HepG2 (cell line): ENCODE measurements around the gene RBM6. TPM values are rescaled to one million over a fixed set of nuclear protein-coding genes. Genes with fewer than 3 reads are reported as not detected.

Experiments used
- AGO1 ChIP-seq: fragments of 200-400 bp; formaldehyde crosslinking; IDR thresholded peaks from 2 replicates; pipeline ENCODE4 v1.6.1; 2017; ENCODE audit warnings: mild to moderate bottlenecking, low read depth, low read length, moderate library complexity; ENCODE audit not compliant: poor library complexity, severe bottlenecking
- CBFB ChIP-seq: sonication (generic); formaldehyde crosslinking; IDR thresholded peaks from 2 replicates; pipeline ENCODE4 v1.4.0; 2020; ENCODE audit warnings: missing genetic modification reagents
- CCDC6 ChIP-seq: sonication (generic); formaldehyde crosslinking; IDR thresholded peaks from 2 replicates; pipeline ENCODE4 v1.8.1; 2022; ENCODE audit warnings: mild to moderate bottlenecking, missing genetic modification reagents, moderate library complexity
- EHMT2 ChIP-seq: fragments of 200-600 bp; sonication (generic); IDR thresholded peaks from 2 replicates; pipeline ENCODE4 v1.7.0; 2017; ENCODE audit warnings: antibody characterized with exemption, low read depth, low read length, borderline replicate concordance
- GABPB1 ChIP-seq: IDR thresholded peaks from 2 replicates; pipeline ENCODE4 v1.6.1; 2016; ENCODE audit warnings: mild to moderate bottlenecking, missing genetic modification reagents, moderate library complexity, missing compliant biosample characterization
- GMEB1 ChIP-seq: sonication (generic); formaldehyde crosslinking; IDR thresholded peaks from 2 replicates; pipeline ENCODE4 v1.5.1; 2020; ENCODE audit warnings: missing genetic modification reagents, mild to moderate bottlenecking, borderline replicate concordance
- GTF3A ChIP-seq: sonication (generic); formaldehyde crosslinking; conservative IDR thresholded peaks from 2 replicates; pipeline ENCODE4 v1.4.0; 2020; ENCODE audit warnings: mild to moderate bottlenecking, missing genetic modification reagents
- HMG20A ChIP-seq: IDR thresholded peaks from 2 replicates; pipeline ENCODE4 v1.6.1; 2016; ENCODE audit warnings: borderline replicate concordance
- HMG20B ChIP-seq: conservative IDR thresholded peaks from 2 replicates; pipeline ENCODE4 v1.6.1; 2016; ENCODE audit warnings: missing genetic modification reagents, missing compliant biosample characterization
- KDM5A ChIP-seq: fragments of 200-600 bp; sonication (generic); IDR thresholded peaks from 2 replicates; pipeline ENCODE4 v1.7.0; 2018; ENCODE audit warnings: antibody characterized with exemption, mild to moderate bottlenecking, low read length, borderline replicate concordance
- MTF1 ChIP-seq: sonication (generic); formaldehyde crosslinking; IDR thresholded peaks from 2 replicates; pipeline ENCODE4 v1.5.0; 2020; ENCODE audit warnings: missing genetic modification reagents
- NFKB2 ChIP-seq: sonication (generic); formaldehyde crosslinking; IDR thresholded peaks from 2 replicates; pipeline ENCODE4 v1.4.0; 2020; ENCODE audit warnings: missing genetic modification reagents, borderline replicate concordance
- TMF1 ChIP-seq: sonication (generic); formaldehyde crosslinking; IDR thresholded peaks from 2 replicates; pipeline ENCODE4 v1.8.1; 2022; ENCODE audit warnings: low read depth, missing genetic modification reagents
- ZNF138 ChIP-seq: sonication (generic); formaldehyde crosslinking; IDR thresholded peaks from 2 replicates; pipeline ENCODE4 v1.5.0; 2020; ENCODE audit warnings: mild to moderate bottlenecking, low read depth, missing genetic modification reagents
- ZNF709 ChIP-seq: sonication (generic); formaldehyde crosslinking; IDR thresholded peaks from 2 replicates; pipeline ENCODE4 v1.5.0; 2020; ENCODE audit warnings: mild to moderate bottlenecking, missing genetic modification reagents
- ZNF737 ChIP-seq: sonication (generic); formaldehyde crosslinking; IDR thresholded peaks from 2 replicates; pipeline ENCODE4 v1.5.0; 2020; ENCODE audit warnings: missing genetic modification reagents, mild to moderate bottlenecking, borderline replicate concordance
- ZNF775 ChIP-seq: sonication (generic); formaldehyde crosslinking; IDR thresholded peaks from 2 replicates; pipeline ENCODE4 v1.4.0; 2020; ENCODE audit warnings: missing genetic modification reagents, mild to moderate bottlenecking, moderate library complexity, borderline replicate concordance
- polyA plus RNA-seq, 8 experiments: library from polyadenylated mRNA; depleted of rRNA in 3 of 8; stranded (reverse) in 7 of 8; unstranded in 1 of 8; fragments of >200 nt; fragmentation: Illumina TruSeq in 4 of 8; extraction: Trizol in 4 of 8; gene quantifications; 2 replicates each; pipeline versions ENCODE4 v1.2.1 to v1.2.3, GENCODE V29; 2011 to 2016; ENCODE audit warnings: low read depth in 4 of 8, missing spikeins in 1 of 8, mixed read lengths in 1 of 8; ENCODE audit not compliant: insufficient read depth in 1 of 8
- total RNA-seq, 5 experiments: library from RNA; depleted of rRNA; stranded (reverse); fragments of >200 nt; fragmentation: Illumina TruSeq; extraction: Trizol; gene quantifications; 2 replicates each; pipeline ENCODE4 v1.2.3, GENCODE V29; 2016; ENCODE audit warnings: low read depth in 1 of 5
- TF ChIP-seq, protein P1 (sequence below): sonication (generic); formaldehyde crosslinking; IDR thresholded peaks from 2 replicates; pipeline ENCODE4 v1.9.0; 2021; ENCODE audit warnings: missing genetic modification reagents, mild to moderate bottlenecking, borderline replicate concordance
- TF ChIP-seq, protein P2 (sequence below): sonication (generic); formaldehyde crosslinking; conservative IDR thresholded peaks from 2 replicates; pipeline ENCODE4 v1.8.0; 2022; ENCODE audit warnings: missing genetic modification reagents

RBM6 gene
- total and polyA plus RNA-seq, 2 of the 13 experiments (the other 11 are each of a cell fraction or from before 2014, with no cell fraction given): 72.7 to 86.1 TPM

DNA sequence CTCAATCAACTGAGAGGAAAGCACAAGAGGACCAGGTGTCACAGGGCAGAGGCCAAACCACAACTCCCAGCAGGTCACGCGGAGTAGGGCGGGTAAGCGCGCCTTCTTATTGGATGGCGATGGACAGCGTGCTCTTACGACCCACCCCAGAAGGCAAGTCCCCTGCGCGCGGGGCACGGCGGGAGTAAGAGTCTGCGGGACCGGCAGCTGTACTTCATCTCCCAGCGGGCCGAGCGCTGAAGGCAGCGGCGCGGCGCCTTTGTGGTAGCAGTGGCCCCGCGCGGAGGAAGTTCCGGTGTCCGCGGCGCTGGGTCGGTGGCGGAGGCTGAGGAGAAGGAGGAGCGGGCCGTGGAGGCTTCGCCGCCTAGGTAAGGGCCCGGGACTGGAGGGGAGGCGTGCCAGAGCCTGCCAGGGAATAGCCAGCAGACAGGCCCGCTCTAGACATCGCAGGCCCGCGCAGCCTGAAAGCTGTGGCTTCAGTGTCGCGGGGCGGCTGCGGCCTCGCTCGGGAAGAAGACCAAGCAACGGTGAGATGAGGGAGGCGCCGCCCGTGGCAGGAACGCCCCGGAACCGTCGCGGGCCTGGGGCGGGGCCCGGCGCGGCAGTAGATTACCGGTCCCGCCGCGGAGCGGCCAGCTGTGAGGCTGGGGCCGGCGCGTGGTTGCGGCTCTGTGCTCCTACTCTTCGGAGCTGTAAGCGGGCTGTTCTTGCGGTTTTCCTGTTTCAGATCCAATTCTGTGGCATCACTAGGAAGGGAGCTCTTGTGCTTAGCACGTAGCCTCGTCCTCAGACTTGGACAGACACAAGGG, at the start of gene RBM6 (continued):
- TF ChIP-seq KDM5A (peak; percentile 69; the same call in 1 of the 2 replicates), CBFB (CRISPR knock-in tag) (peak; percentile 49; the same call in 1 of the 2 replicates), ZNF138 (CRISPR knock-in tag) (peak; percentile 68; the same call in 1 of the 2 replicates), ZNF775 (CRISPR knock-in tag) (no peak), HMG20A (CRISPR knock-in tag) (no peak), GABPB1 (CRISPR knock-in tag) (peak; percentile 97), EHMT2 (no peak; the same call in 1 of the 2 replicates), NFKB2 (CRISPR knock-in tag) (peak; percentile 95; the same call in 1 of the 2 replicates), ZNF737 (no peak), CCDC6 (peak; percentile 58; the same call in 1 of the 2 replicates), GTF3A (CRISPR knock-in tag) (no peak), ZNF709 (CRISPR knock-in tag) (peak; percentile 60; the same call in 1 of the 2 replicates), TMF1 (CRISPR knock-in tag) (no peak), MTF1 (CRISPR knock-in tag) (no peak), AGO1 (no peak), GMEB1 (CRISPR knock-in tag) (peak; percentile 99), HMG20B (no peak)
- TF ChIP-seq, protein P1, sequence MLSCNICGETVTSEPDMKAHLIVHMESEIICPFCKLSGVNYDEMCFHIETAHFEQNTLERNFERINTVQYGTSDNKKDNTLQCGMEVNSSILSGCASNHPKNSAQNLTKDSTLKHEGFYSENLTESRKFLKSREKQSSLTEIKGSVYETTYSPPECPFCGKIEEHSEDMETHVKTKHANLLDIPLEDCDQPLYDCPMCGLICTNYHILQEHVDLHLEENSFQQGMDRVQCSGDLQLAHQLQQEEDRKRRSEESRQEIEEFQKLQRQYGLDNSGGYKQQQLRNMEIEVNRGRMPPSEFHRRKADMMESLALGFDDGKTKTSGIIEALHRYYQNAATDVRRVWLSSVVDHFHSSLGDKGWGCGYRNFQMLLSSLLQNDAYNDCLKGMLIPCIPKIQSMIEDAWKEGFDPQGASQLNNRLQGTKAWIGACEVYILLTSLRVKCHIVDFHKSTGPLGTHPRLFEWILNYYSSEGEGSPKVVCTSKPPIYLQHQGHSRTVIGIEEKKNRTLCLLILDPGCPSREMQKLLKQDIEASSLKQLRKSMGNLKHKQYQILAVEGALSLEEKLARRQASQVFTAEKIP (CRISPR knock-in tag): no peak
- TF ChIP-seq, protein P2, sequence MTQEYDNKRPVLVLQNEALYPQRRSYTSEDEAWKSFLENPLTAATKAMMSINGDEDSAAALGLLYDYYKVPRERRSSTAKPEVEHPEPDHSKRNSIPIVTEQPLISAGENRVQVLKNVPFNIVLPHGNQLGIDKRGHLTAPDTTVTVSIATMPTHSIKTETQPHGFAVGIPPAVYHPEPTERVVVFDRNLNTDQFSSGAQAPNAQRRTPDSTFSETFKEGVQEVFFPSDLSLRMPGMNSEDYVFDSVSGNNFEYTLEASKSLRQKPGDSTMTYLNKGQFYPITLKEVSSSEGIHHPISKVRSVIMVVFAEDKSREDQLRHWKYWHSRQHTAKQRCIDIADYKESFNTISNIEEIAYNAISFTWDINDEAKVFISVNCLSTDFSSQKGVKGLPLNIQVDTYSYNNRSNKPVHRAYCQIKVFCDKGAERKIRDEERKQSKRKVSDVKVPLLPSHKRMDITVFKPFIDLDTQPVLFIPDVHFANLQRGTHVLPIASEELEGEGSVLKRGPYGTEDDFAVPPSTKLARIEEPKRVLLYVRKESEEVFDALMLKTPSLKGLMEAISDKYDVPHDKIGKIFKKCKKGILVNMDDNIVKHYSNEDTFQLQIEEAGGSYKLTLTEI (CRISPR knock-in tag): no peak
